HG03575 (cell line): ENCODE data around the gene CNTN5.

ENCODE experiments used
- ATAC-seq: cut with Tn5 transposase; IDR thresholded peaks from one replicate; pipeline ENCODE4 v1.9.1; 2021; ENCODE audit not compliant: unreplicated experiment, insufficient number of reproducible peaks, low FRiP score; ENCODE audit errors: extremely low read depth

Gene CNTN5

DNA sequence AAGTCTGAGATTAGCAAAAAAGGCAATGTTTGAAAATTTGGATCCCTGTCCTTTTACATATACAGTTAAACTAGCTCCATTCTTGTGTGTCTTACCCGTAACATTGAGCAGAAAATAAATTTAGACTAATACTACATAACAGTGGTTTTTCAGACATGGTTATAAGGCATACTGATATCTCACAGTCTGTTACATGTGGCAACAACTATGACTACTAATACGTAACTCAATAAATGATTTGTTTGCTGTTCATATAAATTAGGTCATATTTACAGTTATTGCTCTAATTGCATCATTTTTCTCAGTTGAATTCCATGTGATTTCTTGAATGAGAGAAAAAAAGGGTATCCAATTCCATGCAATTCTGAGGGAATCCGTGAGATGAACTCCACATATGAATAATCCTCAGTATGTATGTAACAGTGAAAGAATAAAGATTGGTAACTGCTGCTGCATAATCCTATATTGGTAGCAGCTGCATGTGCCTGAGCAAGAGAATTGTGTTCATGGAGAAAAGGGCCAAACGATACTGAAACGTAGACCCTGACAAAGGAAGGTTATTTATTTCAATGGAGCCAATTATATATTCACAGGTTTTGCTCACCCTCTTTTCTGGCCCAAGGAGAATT is 1275.4 kb downstream of the CNTN5 start:
- no peak for ATAC-seq

DNA sequence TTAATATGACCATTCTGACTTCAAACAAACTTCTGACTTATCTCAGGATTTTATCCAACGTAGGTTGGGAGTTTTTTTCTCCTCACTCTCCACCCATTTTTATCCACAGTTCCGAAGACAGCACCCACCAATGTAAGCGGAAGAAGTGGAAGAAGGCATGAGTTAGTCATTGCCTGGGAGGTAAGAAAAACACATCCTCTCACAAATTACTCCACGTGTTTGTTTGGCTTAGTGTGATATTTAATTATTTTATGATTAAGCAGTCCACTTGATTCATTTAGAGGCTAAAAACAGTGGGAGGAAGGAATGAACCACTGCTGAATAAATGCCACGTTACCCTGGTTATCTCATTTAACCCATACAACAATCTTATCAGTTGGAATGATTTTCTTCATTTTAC is 1276.8 kb downstream of the CNTN5 start:
- ATAC-seq, result no peak

DNA sequence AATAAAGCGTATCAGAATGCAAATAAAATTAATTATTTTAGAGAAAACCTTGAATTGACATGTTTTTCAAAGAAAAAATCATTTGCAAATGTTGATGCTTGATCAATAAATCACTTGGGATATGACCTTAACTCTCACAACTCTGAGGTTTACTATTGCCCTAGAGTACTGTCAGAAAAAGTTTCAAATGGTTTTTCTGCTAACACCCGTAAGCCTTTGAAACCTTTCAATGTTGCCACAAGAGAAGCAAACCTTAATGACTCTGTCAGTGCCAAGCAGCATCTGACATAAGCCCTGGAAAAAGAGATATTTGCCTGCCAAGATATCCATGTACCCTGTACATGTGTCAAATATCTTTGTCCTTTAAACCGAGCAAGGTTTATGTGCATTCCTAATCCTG is 1282.1 kb downstream of the CNTN5 start:
- ATAC-seq, result no peak

DNA sequence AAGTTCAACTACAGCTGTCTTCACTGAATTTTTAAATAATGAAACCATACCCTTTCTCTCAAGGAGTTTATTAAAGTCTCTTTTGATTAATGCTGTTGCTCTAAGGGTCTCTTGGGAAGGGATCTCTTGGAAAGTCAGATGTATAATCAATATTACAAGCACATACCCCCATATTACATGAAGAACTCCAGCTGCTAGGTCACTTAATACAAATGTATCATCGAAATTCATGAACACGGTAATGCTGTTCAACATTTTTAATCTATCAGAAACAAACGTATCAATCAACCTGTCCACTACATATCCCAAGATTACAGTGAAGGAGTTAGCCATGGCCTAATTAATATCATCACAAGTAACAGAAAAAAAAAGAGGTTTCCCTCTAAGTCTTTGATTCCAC is 1283.1 kb downstream of the CNTN5 start:
- no peak for ATAC-seq

DNA sequence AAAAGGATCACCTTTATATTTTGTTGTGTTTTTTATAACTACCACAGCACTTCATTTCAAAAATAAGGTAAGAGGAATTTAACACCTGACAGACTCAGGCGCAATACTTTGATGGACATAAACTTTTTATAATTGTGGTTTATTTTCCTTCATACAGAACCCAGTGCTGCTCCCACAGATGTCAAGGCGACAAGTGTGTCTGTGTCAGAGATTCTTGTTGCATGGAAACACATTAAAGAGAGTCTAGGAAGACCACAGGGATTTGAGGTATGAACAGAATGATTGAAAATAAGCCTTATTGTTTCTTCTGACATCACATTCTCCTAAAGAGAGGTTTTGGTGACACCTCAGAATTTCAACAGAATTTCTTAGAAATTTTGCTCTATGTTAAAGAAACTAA is 1287.5 kb downstream of the CNTN5 start:
- no peak for ATAC-seq

DNA sequence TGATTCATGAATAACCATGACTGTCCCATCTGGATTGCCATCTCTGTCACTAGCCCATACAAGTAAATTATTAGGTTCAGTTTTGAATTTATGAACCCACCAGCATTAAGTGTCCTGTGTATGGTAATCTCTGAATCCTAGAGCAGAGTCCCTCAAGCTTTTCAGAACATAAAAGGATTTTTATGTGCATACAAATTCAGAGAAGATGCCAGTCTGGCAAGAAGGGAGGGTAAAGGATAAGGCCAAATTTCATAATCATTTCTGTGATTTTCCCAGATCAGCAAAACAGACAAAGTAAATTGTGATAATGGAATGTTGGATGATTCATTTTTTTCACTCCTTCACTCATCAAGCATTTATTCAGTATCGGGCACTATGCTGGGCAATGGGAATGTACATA is 1295.2 kb downstream of the CNTN5 start:
- ATAC-seq, result no peak

DNA sequence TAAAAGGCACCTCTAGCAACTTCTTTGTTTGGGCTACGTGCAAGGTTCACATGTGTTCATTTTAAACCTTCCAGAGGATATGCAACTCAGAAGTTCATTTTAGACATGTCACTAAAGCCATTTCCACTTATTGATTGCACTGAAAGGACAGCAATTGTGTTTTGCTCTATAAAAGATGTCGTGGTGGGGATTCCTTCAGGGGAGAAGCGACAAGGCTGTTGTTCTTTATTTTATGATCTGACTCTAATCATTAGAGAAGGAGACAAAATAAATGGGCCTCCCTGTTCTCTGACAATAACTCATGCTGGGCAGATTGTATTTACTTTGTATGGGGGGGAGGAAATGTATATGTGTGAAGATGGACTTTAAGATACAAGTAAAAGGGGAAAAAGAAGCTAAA is 1296.2 kb downstream of the CNTN5 start:
- no peak for ATAC-seq

DNA sequence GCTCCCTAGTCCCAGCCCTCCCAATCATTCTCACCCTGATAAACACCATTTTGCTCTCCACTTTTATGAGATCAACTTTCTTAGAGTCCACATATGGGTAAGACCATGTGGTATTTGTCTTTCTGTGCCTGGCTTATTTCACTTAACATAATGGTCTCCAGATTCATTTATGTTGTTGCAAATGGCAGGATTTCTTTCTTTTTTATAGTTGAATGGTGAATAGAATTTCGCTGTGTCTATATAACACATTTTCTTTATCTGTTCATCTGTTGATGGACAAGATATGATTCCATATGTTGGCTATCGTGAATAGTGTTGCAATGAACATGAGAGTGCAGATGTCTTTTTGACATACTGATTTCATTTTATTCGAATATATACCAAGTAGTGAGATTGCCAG is 1298.9 kb downstream of the CNTN5 start:
- ATAC-seq, result no peak

DNA sequence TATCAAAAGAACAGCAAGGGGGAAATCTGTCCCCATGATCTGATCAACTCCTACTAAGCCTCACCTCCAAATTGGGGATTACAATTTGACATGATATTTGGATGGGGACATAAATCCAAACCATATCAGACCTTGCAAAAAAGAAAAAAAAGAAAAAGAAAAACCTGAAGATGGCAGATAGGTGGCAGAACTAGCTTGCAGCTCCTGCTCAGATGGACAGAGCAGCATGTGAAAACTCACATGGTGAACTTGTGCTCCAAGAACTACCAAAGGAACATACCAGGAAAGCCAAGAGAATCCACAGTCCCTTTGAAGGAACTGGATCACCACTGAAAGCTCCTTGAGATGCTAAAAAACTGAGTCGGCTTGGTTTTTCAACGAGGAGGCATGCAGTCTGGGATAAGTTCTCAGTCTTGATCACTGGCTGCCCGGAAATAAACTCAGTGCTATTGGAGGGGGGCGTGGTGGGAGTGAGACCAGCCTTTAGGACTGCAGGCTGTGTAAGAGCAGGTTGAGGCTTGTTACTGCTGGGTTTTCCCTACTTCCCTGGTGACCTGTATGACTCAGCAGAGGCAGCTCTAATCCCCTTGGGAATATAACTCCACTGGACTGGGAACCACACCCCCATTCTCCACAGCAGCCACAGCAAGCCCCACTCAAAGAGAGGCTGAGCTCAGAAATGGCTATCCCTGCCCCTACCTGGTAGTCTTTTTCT is 1308.0 kb downstream of the CNTN5 start:
- ATAC-seq, result no peak

DNA sequence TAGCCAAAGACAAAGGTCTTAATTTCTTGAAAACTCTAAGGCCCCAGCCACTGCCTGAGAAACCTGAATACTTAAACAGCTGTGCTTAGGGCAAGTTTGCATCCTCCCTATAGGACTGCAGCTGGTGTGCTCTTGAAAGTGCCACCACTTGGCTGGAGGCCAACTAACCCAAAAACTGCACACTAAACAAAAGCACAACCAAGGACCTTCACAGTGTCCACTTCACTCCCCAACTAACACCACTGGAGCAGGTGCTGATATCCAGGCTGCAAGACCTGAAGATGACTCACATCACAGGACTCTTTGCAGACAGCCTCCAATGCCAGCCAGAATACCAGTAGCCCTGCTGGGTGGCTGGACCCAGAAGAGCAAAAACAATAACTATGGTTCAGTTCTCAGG is 1308.6 kb downstream of the CNTN5 start:
- ATAC-seq, result no peak

DNA sequence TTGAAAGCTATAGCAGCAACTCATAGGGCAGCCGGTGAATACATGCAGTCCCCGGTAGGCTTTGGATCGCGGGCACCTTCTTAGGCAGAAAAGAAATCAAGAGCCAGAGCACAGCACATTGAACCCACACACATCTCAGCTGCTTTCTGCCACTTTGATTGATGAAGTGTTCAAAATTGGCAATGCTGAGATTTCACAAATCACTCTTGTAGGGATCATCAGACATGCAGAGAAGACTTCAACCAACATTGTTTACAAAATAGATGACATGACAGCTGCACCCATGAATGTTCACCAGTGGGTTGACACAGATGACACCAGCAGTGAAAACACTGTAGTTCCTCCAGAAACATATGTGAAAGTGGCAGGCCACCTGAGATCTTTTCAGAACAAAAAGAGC is 1316.1 kb downstream of the CNTN5 start:
- ATAC-seq, result no peak

DNA sequence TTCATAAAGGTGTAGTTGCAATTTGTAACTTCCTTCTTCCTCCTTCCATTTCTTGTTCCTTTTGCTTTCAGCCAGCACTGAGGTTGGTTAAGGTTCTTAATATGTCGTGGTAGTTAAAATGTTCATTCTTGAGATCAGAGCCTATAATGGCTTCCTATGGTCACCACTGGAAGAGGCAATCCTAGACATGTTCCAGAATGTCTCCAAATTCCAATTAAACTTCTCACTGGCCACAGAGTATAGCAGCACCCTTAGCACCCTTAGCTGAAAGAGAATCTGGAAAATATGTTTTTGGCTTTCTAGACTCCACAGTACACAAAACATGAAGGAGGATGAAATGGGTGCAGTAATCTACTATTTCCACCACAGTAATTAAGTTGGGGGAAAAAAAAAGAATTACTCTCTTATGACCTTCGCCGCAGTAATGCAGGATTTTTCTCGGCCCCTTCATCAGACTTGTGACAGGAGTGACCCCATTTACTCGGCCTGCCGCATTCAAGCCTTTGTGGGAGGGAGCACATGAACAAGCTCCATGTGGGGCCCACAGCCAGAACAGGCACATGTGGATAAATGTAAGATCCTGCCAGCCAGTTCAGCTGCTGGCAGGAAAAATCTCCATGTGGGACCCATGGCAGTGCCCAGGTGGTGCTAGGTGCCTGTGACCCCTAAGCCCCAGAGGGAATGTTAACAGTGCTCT is 1317.5 kb downstream of the CNTN5 start:
- ATAC-seq, result no peak

DNA sequence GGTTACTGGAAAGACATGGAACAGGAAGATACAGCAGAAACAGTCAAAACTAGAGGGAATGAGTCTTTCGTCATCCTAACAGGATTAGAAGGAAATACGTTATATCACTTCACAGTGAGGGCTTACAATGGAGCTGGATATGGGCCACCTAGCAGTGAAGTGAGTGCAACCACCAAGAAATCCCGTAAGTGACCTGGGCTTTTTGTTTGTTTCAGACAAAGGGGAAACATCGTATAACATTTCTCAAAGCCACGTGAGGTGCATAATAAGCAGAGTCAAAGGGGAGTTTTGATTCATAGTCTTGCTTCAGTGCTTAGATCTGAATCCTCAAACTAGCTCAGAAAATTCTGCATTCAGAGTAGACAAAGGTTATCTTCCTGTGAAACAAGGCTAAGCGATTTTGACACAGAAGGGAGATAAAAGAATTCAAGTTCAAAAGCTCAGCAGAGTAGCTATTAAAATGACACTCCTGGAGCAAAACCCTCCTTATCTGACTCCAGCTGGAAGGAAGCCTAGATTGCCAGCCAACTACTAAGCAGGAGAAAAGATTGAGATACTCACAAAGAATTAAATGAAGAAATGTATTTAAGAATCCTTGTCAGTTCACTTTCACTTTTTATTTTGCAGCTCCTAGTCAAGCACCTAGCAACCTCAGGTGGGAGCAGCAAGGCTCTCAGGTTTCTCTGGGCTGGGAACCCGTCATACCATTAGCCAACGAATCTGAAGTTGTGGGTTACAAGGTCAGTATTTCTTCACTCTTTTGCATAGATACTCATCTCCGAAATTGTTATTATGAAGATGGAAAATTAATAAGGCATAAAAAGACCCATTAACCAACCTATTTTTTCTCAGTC is 1319.9 kb downstream of the CNTN5 start:
- ATAC-seq, result no peak

DNA sequence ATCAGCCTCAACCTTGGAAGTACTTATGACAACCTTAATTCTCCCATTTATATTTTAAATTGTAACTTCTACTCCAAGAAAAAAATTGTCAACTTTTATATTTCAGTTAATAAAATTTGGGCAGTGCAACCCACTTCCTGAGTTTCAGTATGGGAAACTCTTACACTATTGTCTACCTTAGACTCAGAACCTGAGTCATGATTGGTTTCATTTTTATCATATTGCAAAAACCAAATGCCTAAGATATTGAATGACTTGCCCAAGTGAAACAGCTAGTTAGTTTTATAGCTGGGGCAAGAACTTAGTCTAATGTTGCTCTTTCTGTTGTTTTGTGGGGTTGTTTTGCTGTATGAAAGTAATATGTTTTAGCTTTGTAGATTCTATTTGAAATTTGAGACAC is 1332.3 kb downstream of the CNTN5 start:
- ATAC-seq, result no peak

DNA sequence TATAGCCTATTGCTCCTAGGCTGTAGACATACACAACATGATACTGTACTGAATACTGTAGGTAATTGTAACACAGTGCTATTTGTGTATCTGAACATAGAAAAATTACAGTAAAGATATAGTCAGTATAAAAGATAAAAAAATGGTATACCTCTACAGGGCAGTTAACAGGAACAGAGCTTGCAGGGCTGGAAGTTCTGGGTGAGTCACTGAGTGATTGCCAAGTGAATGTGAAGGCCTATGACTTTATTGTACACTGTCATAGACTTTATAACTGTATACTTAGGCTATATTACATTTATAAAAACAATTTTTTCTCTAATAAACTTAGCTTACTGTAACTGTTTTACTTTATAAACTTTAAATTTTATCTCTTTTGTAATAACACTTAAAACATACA is 1334.0 kb downstream of the CNTN5 start:
- no peak for ATAC-seq

DNA sequence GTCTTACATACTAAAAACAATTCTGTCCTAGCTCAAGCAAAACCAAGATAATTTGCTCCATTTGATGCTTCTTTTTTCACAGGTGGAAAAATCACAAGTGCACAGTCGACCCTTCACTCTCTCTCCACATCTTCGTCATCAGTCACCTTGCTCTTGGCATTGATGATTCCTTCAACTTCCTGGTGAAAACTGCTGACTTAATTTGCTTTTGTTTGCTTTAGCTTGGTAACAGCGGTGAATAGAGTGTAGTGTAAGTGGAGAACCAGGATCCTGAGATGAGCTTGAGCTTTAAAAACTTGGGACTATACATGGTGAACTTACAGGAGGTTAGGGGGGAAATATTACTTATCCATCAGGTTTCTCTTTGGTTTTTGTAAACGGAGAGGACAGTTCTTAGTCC is 1335.3 kb downstream of the CNTN5 start:
- no peak for ATAC-seq

DNA sequence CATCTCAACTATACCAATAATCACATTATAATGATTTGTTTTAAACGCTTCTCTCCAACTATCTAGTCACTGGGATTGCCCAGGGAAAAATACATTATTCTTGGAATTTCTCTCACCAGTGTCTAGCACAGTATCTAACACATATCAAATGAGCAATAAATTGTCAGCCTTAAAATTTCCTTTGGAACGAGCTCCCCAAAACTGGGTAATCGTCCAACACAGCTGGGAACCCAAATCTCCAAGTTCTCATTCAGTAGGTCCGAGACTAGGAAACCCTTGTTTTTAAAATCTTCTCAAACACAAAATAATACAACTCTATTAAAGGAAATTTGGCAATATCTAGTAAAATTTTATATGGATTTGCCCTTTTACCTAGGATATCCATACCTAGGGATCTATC is 1338.5 kb downstream of the CNTN5 start:
- no peak for ATAC-seq

DNA sequence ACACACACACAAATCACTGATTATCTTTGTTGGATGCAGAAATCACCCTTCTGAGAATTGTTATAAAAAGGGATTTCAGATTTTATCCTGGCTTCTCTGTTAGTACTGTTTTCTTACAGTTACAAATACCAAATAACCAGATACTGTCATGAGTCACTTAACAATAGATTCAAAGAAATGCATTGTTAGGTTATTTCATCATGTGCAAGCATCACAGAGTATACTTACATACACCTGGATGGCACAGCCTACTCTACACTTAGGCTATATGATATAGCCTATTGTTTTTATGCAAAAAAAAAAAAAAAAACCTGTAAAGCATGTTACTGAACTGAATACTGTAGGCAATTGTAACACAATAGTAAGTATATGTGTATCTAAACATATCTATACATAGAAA is 1347.1 kb downstream of the CNTN5 start:
- ATAC-seq, result no peak

DNA sequence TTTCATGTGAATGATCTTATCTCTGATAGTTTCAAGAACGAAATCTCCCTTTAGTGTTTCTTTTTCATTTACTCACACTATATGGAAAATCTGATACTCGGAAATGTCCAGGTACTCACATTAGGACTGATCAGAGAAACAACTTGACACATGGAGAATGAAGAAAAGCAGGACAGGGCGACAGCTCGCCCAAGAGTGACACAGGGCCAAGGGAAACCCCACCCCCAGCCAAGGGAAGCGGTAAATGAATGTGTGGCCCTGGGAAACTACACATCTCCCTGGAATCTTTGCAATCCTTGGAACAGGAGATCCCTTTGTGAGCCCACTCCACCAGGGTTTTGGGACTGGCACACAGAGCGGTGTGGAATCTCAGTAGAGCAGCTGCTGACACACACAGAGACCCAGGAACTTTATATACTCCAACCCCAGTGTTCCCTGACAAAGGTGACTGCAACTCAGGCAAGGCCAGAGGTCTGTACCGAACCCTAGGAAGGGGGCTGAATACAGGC is 1362.7 kb downstream of the CNTN5 start:
- no peak for ATAC-seq
